ENCODE data around the gene TICAM2. TPM values are rescaled to one million over a fixed set of nuclear protein-coding genes. Genes with fewer than 3 reads are reported as not detected.

TICAM2 gene
- total and polyA plus RNA-seq, 10 of the 15 experiments (the other 5 are each of a cell fraction or from before 2014, with no cell fraction given) = 0.14 to 7.0 (median 2.9) TPM

- ChIA-PET SMC1A (ENCODE audit: uncharacterized antibody, unreplicated experiment) (interaction anchor here (0.7 to 13.9 kb wide), 10 partner anchors 12 to 226 kb away, joined by 3 to 166 read pairs (median 6); no protein-coding TSS in a partner anchor), POLR2A (interaction anchor here (0.6 to 1.0 kb wide), 2 partner anchors 9 to 179 kb away, joined by 3 to 6 read pairs; partner anchors contain the start of gene FEM1C), RAD21 (ENCODE audit: unreplicated experiment) (no interaction called here), CTCF (interaction anchor here (0.9 to 1.5 kb wide), 2 partner anchors 226 to 305 kb away, joined by 3 to 5 read pairs; partner anchors contain the start of gene ATG12)
- H3K27me3 ChIP-seq (replicated peaks in 1 of 2; ENCODE audit: control insufficient read depth in 2 of 2, insufficient read depth in 2 of 2, low read length in 1 of 2) = no peaks in the 10 kb centered on the region
- BruUV-seq (replicated peaks) = no TSS peak
- no peak overlapping the region for H3K9ac ChIP-seq (ENCODE audit: control insufficient read depth, insufficient read depth, low read length)
- ATAC-seq (no peak), DNase-seq (ENCODE audit: low read depth, low spot score) (no peak), FAIRE-seq (no peak)
- peaks cover 99% of the 10 kb centered on the region for H3K79me2 ChIP-seq (ENCODE audit: control insufficient read depth, insufficient read depth, low read length)
- in situ Hi-C loops (cut with MboI) = no loop called here
- intact Hi-C loops (cut with micrococcal nuclease; ENCODE audit: unreplicated experiment) = no loop called here
- H2AFZ ChIP-seq (ENCODE audit: control insufficient read depth, low read depth, low read length) = no peak overlapping the region
- H3K9me3 ChIP-seq (replicated peaks; ENCODE audit: control insufficient read depth, insufficient read depth, low read length) = peaks cover 7% of the 10 kb centered on the region
- H3K27ac ChIP-seq (ENCODE audit: control insufficient read depth, insufficient read depth) = no peak overlapping the region
- H3K4me1 ChIP-seq (ENCODE audit: control insufficient read depth, insufficient read depth, low read length) = no peaks in the 10 kb centered on the region
- no peaks in the 10 kb centered on the region; the same call in 1 of the 2 replicates for H4K20me1 ChIP-seq (ENCODE audit: control insufficient read depth, insufficient read depth)
- no peak overlapping the region for H3K4me3 ChIP-seq
- TF ChIP-seq, protein P1, sequence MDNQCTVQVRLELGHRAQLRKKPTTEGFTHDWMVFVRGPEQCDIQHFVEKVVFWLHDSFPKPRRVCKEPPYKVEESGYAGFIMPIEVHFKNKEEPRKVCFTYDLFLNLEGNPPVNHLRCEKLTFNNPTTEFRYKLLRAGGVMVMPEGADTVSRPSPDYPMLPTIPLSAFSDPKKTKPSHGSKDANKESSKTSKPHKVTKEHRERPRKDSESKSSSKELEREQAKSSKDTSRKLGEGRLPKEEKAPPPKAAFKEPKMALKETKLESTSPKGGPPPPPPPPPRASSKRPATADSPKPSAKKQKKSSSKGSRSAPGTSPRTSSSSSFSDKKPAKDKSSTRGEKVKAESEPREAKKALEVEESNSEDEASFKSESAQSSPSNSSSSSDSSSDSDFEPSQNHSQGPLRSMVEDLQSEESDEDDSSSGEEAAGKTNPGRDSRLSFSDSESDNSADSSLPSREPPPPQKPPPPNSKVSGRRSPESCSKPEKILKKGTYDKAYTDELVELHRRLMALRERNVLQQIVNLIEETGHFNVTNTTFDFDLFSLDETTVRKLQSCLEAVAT (IDR thresholded peaks at IDR 0.05) = peak; percentile 86
- TF ChIP-seq PKNOX1 (IDR thresholded peaks at IDR 0.05) = no peak
- TF ChIP-seq, protein P2, sequence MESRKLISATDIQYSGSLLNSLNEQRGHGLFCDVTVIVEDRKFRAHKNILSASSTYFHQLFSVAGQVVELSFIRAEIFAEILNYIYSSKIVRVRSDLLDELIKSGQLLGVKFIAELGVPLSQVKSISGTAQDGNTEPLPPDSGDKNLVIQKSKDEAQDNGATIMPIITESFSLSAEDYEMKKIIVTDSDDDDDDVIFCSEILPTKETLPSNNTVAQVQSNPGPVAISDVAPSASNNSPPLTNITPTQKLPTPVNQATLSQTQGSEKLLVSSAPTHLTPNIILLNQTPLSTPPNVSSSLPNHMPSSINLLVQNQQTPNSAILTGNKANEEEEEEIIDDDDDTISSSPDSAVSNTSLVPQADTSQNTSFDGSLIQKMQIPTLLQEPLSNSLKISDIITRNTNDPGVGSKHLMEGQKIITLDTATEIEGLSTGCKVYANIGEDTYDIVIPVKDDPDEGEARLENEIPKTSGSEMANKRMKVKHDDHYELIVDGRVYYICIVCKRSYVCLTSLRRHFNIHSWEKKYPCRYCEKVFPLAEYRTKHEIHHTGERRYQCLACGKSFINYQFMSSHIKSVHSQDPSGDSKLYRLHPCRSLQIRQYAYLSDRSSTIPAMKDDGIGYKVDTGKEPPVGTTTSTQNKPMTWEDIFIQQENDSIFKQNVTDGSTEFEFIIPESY (IDR thresholded peaks at IDR 0.05) = peak; percentile 84
- TF ChIP-seq MTA2 (IDR thresholded peaks at IDR 0.05; ENCODE audit: low read depth) = no peak
- no peak for TF ChIP-seq MEF2B (IDR thresholded peaks at IDR 0.05; ENCODE audit: partially characterized antibody, poor library complexity, severe bottlenecking)
- peaks cover 0 to 16% of the 10 kb centered on the region in 2 experiments; a peak in 1 of 4 replicates for H3K36me3 ChIP-seq (ENCODE audit: control insufficient read depth in 2 of 2, insufficient read depth in 2 of 2, low read length in 1 of 2)
- 96% methylated on average over 3 of the region's 3 CpGs for WGBS (ENCODE audit: insufficient coverage, insufficient replicate concordance, low lambda C conversion rate, missing lambda C conversion rate)
- H3K4me2 ChIP-seq (ENCODE audit: control insufficient read depth, insufficient read depth) = 0 out of 2 replicates have a peak overlapping the region, but pooled peaks have one; percentile 3
Measured at GRCh38 chr5:115535479-115536035, 66.7 kb downstream of the TICAM2 start.

All from GM12878 (cell line).